GM12891 (cell line): Measurements from ENCODE around the gene DAAM1.

ENCODE experiments used
- PAX5 ChIP-seq: IDR thresholded peaks from 2 replicates; pipeline ENCODE4 v1.6.1; 2011; ENCODE audit warnings: low read length, moderate library complexity, mild to moderate bottlenecking; ENCODE audit not compliant: insufficient read depth, severe bottlenecking
- POLR2A ChIP-seq: IDR thresholded peaks from 2 replicates; pipeline ENCODE4 v1.6.1; 2011; ENCODE audit warnings: low read depth, low read length, control low read depth
- POLR2AphosphoS5 ChIP-seq: IDR thresholded peaks from 2 replicates; pipeline ENCODE4 v1.6.1; 2011; ENCODE audit warnings: low read depth, low read length, control low read depth
- POU2F2 ChIP-seq: IDR thresholded peaks from 2 replicates; pipeline ENCODE4 v1.6.1; 2011; ENCODE audit warnings: low read depth, mild to moderate bottlenecking, control low read depth, low read length, moderate library complexity
- SPI1 ChIP-seq: IDR thresholded peaks from 2 replicates; pipeline ENCODE4 v1.6.1; 2011; ENCODE audit warnings: low read depth, low read length, control low read depth
- TAF1 ChIP-seq: IDR thresholded peaks from 2 replicates; pipeline ENCODE4 v1.6.1; 2011; ENCODE audit warnings: low read depth, low read length, control low read depth

DNA sequence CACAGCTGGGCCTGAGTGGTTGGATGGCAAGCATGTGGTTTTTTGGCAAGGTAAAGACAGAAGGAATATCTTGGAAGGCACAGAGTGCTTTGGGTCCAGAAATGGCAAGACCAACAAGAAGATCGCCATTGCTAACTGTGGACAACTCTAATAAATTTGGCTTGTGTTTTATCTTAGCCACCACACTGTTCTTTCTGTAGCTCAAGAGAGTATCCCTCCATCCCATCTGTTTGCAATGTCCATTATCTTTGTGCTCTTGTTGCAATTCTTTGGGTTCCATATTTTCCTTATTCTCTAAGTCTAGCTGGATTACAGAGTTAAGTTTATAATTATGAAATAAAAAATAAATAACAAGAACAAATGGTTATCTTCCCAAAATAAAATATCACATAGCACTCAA is 6.7 kb upstream of the DAAM1 start:
- TF ChIP-seq POLR2AphosphoS5 (no peak), POLR2A (no peak), SPI1 (no peak), POU2F2 (no peak), TAF1 (no peak), PAX5 (no peak)
